Activated CD8-positive, alpha-beta T cell treated with anti-CD3 and anti-CD28 coated beads, Interleukin-2, amount 10 ng/mL, durations not matched to agents 7 days and 5 days (primary cell): Measurements from ENCODE around the gene ATR. TPM values are rescaled to one million over a fixed set of nuclear protein-coding genes. Genes with fewer than 3 reads are reported as not detected.

Source experiments
- ATAC-seq: fragments of 150-1000 bp; cut with Tn5 transposase; one replicate; pipeline ENCODE4 v1.10.0; 2021; ENCODE audit warnings: moderate library complexity
- CTCF ChIA-PET: fragments of 350-600 bp; sonication (Branson Sonifier 250); formaldehyde crosslinking; loops from one replicate; lab custom pipeline; 2021; ENCODE audit warnings: antibody characterized with exemption; lab: Charles Lee
- POLR2A ChIA-PET: fragments of 350-600 bp; sonication (Branson Sonifier 250); formaldehyde crosslinking; loops from one replicate; lab custom pipeline; 2021; ENCODE audit warnings: antibody characterized with exemption; lab: Charles Lee
- DNase-seq: peaks from one replicate; pipeline ENCODE4 v3.0.0-alpha.2; 2020
- H3K27ac Mint-ChIP-seq: one replicate; pipeline ENCODE4 v1.8.0; 2021; ENCODE audit warnings: mild to moderate bottlenecking, mixed read lengths
- H3K27me3 Mint-ChIP-seq: one replicate; pipeline ENCODE4 v1.8.0; 2021; ENCODE audit warnings: low read depth, mixed read lengths
- H3K36me3 Mint-ChIP-seq: one replicate; pipeline ENCODE4 v1.8.0; 2021; ENCODE audit warnings: low read depth, mixed read lengths
- H3K4me1 Mint-ChIP-seq: one replicate; pipeline ENCODE4 v1.8.0; 2021; ENCODE audit warnings: low read depth, mixed read lengths
- H3K4me3 Mint-ChIP-seq: one replicate; pipeline ENCODE4 v1.8.0; 2021; ENCODE audit warnings: mild to moderate bottlenecking, mixed read lengths
- H3K9me3 Mint-ChIP-seq: one replicate; pipeline ENCODE4 v1.8.0; 2022; ENCODE audit warnings: mixed read lengths; ENCODE audit not compliant: insufficient read depth
- total RNA-seq, 2 experiments: library from RNA; stranded (reverse); gene quantifications; one replicate each; pipeline ENCODE4 v1.2.3, GENCODE V29; 2021

Gene ATR
- total RNA-seq = 10 to 100 TPM; 33.6 to 35.8 TPM

DNA sequence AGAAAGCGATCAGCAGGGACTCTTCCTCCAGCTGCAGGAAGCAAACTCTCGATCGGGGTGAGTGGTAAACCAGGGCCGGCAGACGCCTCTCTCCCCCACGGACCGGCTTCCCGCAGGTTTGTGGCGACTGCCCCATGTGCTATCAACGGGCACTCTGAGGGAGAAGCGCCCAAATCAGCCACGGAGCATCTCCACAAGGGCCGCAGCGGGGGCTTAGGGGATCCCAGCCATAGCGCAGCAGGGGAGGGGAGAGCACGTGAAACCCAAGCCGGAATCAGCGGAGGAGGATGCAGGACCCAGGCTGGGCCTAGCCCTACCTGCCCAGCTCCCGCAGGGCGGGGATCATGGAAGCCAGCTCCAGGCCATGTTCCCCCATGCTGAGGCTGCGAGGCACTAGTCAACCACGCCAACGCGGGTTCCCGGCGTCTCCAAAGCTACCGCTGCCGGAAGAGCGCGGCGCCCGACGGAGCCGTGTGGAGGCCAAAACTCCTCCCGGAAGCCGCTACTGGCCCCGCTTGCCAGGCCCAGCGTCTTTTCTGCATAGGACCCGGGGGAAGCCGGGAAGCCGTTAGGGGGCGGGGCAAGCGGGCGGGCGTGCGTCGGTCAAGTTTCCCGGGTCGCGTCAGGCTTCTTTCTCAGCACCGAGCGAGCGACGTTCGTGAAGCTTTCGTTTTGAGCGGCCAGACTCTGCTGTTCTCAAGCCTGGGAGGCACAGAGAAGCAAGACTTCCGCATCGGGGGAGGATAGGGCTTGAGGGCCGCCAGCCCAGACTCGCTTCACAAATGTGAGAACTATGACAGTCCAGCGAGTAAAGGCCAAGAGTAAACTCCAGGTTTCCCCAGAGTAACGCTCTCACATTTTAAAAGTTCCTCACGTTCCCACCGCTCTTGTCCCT is at the start of gene ATR:
ATR (minus strand) TSS at position 405 of the 895 bp plus-strand sequence; CDS start at position 376, 29 bp downstream.
- POLR2A ChIA-PET = interaction anchor here (0.6 to 2.8 kb wide), 18 partner anchors 9 to 1312 kb away, joined by 3 to 21 read pairs (median 4); partner anchors contain the start of genes PLS1, TRPC1, U2SURP and XRN1
- Mint-ChIP-seq H3K27me3 (peaks cover 17% of the 10 kb centered on the region), H3K4me1 (peaks cover 37% of the 10 kb centered on the region), H3K4me3 (peak within 1 kb of the TSS; percentile 98), H3K9me3 (no peaks in the 10 kb centered on the region), H3K27ac (peak within 1 kb of the TSS; percentile 97), H3K36me3 (peaks cover 14% of the 10 kb centered on the region)
- ATAC-seq (peak; percentile 92), DNase-seq (peak; percentile 98)
- CTCF ChIA-PET = interaction anchor here (1.3 kb wide), 1 partner anchor 19 kb away, joined by 3 read pairs; no protein-coding TSS in a partner anchor

DNA sequence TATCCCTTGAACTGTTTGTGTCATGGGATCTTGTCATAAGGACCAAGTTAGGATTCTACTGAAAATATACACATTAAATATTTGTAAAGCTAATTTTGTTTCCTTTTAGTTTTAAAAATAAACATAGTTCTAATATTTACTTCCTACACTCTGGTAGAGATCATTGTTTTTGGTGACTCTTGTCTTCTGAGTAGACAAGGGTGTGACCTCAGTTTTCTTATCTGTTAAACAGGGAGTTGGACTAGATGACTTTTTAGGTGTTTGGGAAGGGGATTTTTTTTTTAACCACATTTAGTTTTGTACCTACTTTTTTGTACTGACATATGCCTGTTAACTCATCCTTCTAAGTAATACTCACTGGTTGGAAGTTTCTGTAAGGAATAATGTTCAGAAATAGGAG is 48.4 kb upstream of the ATR start:
- ATAC-seq (no peak), DNase-seq (no peak)
- Mint-ChIP-seq H3K36me3 (no peaks in the 10 kb centered on the region), H3K27ac (no peak overlapping the region), H3K4me1 (no peaks in the 10 kb centered on the region), H3K9me3 (no peaks in the 10 kb centered on the region), H3K27me3 (no peaks in the 10 kb centered on the region), H3K4me3 (no peak overlapping the region)
- ChIA-PET POLR2A (no interaction called here), CTCF (no interaction called here)

DNA sequence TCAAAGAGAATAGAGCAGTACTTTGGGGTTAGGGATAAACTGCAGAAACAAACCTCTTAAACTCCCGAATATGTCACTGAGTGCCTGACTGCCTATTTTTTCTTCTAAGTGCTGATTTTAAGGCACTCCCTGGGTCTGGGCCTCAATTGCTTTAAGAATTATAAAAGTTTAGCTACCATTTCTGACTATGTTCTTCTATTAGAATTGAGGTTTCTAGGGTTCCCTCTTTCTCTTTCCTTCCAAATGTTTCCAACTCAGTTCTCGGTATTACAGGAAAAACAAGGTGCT is 46.6 kb upstream of the ATR start:
- POLR2A ChIA-PET = no interaction called here
- no peaks in the 10 kb centered on the region for H3K9me3 Mint-ChIP-seq
- CTCF ChIA-PET = interaction anchor here (1.6 to 1.7 kb wide), 2 partner anchors 38 to 203 kb away, joined by 5 to 6 read pairs; no protein-coding TSS in a partner anchor
- no peak for ATAC-seq
- H3K27ac Mint-ChIP-seq = no peak overlapping the region
- H3K36me3 Mint-ChIP-seq = no peaks in the 10 kb centered on the region
- H3K4me3 Mint-ChIP-seq = no peak overlapping the region
- H3K27me3 Mint-ChIP-seq = no peaks in the 10 kb centered on the region
- no peak for DNase-seq
- H3K4me1 Mint-ChIP-seq = no peaks in the 10 kb centered on the region

DNA sequence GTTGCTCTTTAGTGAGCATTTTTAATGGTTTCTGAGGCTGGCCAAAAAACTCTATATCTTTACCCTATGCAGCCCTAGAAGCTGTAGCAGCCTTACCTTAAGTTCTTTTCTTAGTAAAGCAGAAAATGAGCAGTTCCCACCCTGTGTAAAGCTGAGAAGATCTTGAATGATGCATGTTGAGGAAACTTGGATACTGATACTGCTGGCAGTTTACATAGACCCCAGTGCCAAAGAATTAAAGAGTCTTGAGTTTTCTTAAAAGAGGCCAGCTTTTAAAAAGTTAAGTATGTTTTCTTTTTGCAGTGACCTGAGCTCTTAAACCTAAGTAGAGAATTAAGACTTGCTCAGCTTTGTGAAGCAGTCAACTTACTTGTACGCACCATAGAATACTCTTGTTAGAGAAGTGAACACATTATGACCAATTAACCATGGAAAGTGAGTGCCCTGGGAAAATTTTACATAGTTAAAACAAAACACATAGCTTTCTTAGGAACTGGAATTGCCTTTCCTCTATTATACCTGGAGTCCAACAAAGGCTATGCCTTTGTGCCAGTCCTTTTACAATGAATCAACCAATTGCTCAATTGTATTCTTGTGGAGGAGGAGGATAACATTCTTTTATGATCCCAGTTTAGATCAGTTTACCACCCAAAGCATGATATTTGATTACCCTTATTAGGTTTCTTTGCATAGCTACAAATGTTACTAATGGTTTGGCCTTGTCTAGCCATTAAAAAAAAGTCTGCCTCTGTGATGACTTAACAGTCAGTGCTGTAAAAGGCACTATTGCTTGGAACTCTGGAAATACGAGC is 46.0 kb upstream of the ATR start:
- Mint-ChIP-seq H3K27me3 (no peaks in the 10 kb centered on the region), H3K4me1 (no peaks in the 10 kb centered on the region), H3K9me3 (no peaks in the 10 kb centered on the region), H3K4me3 (no peak overlapping the region), H3K36me3 (no peaks in the 10 kb centered on the region), H3K27ac (no peak overlapping the region)
- ChIA-PET CTCF (interaction anchor here (0.5 to 1.7 kb wide), 4 partner anchors 12 to 232 kb away, joined by 3 to 6 read pairs (median 4); no protein-coding TSS in a partner anchor), POLR2A (no interaction called here)
- DNase-seq (no peak), ATAC-seq (no peak)

DNA sequence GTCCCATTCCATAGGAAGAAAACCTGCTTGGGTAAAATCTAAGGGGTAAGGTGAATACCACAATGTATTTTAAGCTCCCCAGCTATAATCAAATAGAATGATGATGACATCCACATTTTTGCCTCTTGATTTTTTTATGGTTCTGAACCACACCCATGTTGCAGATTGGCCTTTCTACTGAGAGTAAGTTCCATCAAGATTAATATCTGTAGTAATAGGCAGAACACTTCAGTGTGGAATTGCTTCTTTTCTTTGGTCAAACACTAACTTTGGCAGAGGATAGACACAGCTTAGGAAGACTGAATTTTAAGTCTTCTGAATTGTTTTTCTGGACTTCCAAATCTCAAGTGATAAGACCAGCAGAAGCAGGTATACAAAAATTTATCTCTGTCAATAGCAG is 44.7 kb upstream of the ATR start:
- no peaks in the 10 kb centered on the region for H3K9me3 Mint-ChIP-seq
- no peaks in the 10 kb centered on the region for H3K27me3 Mint-ChIP-seq
- H3K36me3 Mint-ChIP-seq = no peaks in the 10 kb centered on the region
- no peak overlapping the region for H3K4me3 Mint-ChIP-seq
- ATAC-seq (no peak), DNase-seq (no peak)
- CTCF ChIA-PET = no interaction called here
- H3K4me1 Mint-ChIP-seq = no peaks in the 10 kb centered on the region
- no peak overlapping the region for H3K27ac Mint-ChIP-seq
- POLR2A ChIA-PET = no interaction called here

DNA sequence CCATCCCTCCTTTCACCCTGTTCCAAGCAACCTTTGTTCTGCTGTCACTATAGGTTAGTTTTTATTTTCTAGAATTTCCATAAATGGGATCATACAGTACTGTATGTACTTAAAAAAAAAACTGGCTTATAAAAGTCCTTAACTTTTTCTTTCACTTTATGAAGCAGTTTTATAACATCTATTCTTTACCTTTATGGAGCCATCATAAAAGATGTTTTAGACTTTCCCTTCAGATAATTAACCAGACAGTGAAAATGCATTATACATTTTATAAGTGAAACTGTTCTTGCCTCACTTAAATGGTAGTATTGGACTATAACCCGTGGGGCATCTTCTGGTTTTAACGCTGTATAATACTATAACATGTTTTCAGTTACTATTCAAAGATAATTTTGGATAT is 43.9 kb upstream of the ATR start:
- H3K4me3 Mint-ChIP-seq = no peak overlapping the region
- no peak for DNase-seq
- H3K4me1 Mint-ChIP-seq = no peaks in the 10 kb centered on the region
- H3K9me3 Mint-ChIP-seq = no peaks in the 10 kb centered on the region
- H3K36me3 Mint-ChIP-seq = no peaks in the 10 kb centered on the region
- POLR2A ChIA-PET = no interaction called here
- no peak for ATAC-seq
- H3K27ac Mint-ChIP-seq = no peak overlapping the region
- CTCF ChIA-PET = no interaction called here
- no peaks in the 10 kb centered on the region for H3K27me3 Mint-ChIP-seq

DNA sequence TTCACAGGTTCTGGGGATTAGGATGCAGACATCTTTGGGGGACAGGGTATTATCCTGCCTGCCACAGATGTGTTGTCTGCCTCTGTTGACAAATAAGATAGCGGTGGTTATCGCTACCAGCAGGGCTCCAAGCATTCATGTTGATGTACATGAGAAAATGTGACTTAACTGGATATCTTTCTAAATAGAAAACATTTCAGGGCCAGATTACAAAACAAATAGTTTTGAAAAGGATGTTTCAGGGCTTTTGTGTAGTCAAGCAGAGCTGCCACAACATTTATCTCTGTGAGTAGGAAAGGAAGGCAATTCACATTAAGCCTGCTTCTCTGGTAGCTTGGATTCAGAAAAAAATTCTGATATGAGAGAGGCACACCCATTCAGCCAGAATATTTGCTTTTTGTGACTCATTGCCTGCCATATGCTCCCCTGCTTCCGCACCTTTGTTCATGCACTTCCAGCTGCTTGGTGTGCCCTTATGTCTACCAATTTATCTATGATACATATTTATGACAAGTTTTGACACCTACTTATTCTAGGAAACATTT is 40.5 kb upstream of the ATR start:
- no peak overlapping the region for H3K4me3 Mint-ChIP-seq
- H3K9me3 Mint-ChIP-seq = no peaks in the 10 kb centered on the region
- ChIA-PET CTCF (no interaction called here), POLR2A (no interaction called here)
- ATAC-seq (no peak), DNase-seq (no peak)
- no peaks in the 10 kb centered on the region for H3K36me3 Mint-ChIP-seq
- no peaks in the 10 kb centered on the region for H3K27me3 Mint-ChIP-seq
- no peaks in the 10 kb centered on the region for H3K4me1 Mint-ChIP-seq
- no peak overlapping the region for H3K27ac Mint-ChIP-seq

DNA sequence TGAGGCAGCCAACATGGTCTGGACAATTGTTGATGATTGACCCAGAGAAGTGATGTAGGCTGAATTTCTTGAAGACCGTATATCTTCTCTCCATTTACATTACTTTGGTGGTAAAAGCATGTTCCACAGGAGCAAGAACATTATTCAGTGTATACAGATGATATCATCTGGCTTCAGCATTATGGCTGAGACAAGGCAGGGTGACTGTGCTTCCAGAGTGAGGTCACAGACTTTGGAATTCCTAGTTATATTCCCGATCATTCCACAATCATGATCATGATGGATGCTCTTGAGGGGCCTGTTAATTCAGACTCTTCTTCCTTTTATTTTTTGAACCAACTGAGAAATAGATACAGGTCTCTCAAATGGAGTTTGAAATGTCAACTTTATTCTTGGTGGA is 36.6 kb upstream of the ATR start:
- POLR2A ChIA-PET = no interaction called here
- ATAC-seq (no peak), DNase-seq (no peak)
- no peak overlapping the region for H3K4me3 Mint-ChIP-seq
- no peaks in the 10 kb centered on the region for H3K27me3 Mint-ChIP-seq
- CTCF ChIA-PET = interaction anchor here (0.6 kb wide), 1 partner anchor 10 kb away, joined by 3 read pairs; no protein-coding TSS in a partner anchor
- no peak overlapping the region for H3K27ac Mint-ChIP-seq
- H3K36me3 Mint-ChIP-seq = no peaks in the 10 kb centered on the region
- no peaks in the 10 kb centered on the region for H3K9me3 Mint-ChIP-seq
- H3K4me1 Mint-ChIP-seq = no peaks in the 10 kb centered on the region

DNA sequence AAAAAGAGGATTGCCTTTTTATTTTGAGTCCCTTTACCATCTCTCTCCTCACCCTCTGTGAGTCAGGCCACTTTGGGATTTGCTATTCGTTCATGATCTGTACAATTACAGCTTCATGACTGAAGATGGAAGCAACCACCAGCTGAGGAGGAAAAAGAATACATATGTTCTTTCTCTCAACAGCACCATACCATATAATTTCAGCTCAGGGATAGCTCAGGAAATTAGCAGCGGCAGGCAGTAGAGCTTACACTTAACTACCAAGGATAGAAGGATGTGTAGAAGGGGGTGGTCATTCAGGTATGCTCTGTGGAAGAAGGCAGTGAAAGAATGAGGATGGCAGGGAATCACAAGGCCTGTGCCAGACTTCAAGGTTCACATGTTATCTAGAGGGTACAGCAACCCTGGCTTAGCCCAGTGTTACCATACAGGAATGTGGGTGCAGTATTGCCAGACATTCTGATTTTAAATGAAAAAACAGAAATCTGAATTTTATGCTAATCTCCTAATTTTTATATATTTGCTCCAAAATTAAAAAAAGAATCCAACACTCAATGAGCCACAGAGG is 35.6 kb upstream of the ATR start:
- ATAC-seq (no peak), DNase-seq (no peak)
- POLR2A ChIA-PET = no interaction called here
- H3K27ac Mint-ChIP-seq = no peak overlapping the region
- no peaks in the 10 kb centered on the region for H3K4me1 Mint-ChIP-seq
- H3K4me3 Mint-ChIP-seq = no peak overlapping the region
- no peaks in the 10 kb centered on the region for H3K9me3 Mint-ChIP-seq
- H3K36me3 Mint-ChIP-seq = no peaks in the 10 kb centered on the region
- CTCF ChIA-PET = no interaction called here
- H3K27me3 Mint-ChIP-seq = no peaks in the 10 kb centered on the region

DNA sequence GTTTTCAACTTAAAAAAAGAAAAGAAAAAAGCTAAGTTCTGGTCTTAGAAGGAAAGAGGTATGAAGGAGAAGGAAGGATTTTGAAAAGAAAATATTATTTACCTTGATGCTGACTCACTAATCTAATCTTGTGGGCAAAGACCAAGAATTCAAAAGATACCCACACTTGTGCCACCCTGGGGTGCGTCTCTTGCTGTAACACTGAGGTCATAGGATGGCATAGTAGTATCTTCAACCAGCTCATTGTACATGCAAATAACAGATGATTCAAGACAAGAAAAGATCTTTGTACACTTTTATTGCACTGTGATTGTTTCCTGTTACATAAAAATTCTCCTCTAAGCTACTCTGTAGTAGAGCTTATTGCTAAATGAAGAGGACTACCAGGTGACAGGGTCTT is 35.0 kb upstream of the ATR start:
- Mint-ChIP-seq H3K27me3 (no peaks in the 10 kb centered on the region), H3K4me3 (no peak overlapping the region), H3K9me3 (no peaks in the 10 kb centered on the region), H3K27ac (no peak overlapping the region), H3K4me1 (no peaks in the 10 kb centered on the region), H3K36me3 (no peaks in the 10 kb centered on the region)
- DNase-seq (no peak), ATAC-seq (no peak)
- POLR2A ChIA-PET = no interaction called here
- CTCF ChIA-PET = no interaction called here

DNA sequence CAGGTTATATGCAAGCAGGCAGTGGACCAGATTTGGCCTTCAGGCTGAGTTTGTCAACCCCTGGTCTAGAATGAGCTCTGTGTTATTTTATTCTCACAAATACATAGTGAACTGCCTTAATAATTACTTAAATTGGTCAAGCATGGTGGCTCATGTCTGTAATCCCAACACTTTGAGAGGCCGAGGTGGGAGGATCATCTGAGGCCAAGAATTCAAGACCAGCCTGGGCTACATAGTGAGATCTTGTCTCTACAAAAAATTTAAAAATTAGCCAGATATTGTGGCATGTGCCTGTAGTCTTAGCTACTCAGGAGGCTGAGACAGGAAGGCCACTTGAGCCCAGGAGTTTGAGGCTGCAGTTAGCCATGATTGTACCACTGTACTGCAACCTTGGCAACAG is 32.7 kb upstream of the ATR start:
- no peak overlapping the region for H3K4me3 Mint-ChIP-seq
- no peak overlapping the region for H3K27ac Mint-ChIP-seq
- ATAC-seq (no peak), DNase-seq (no peak)
- H3K27me3 Mint-ChIP-seq = no peaks in the 10 kb centered on the region
- CTCF ChIA-PET = interaction anchor here (0.8 to 2.0 kb wide), 3 partner anchors 9 to 233 kb away, joined by 3 to 4 read pairs (median 3); no protein-coding TSS in a partner anchor
- no peaks in the 10 kb centered on the region for H3K36me3 Mint-ChIP-seq
- no peaks in the 10 kb centered on the region for H3K9me3 Mint-ChIP-seq
- POLR2A ChIA-PET = no interaction called here
- no peaks in the 10 kb centered on the region for H3K4me1 Mint-ChIP-seq
